ENCODE data around the gene SYTL3. TPM values are rescaled to one million over a fixed set of nuclear protein-coding genes. Genes with fewer than 3 reads are reported as not detected.

Gene SYTL3
- total and polyA plus RNA-seq, 2 of the 8 experiments (the other 6 are each of a cell fraction or from before 2014, with no cell fraction given): 0.27 to 0.99 TPM

DNA sequence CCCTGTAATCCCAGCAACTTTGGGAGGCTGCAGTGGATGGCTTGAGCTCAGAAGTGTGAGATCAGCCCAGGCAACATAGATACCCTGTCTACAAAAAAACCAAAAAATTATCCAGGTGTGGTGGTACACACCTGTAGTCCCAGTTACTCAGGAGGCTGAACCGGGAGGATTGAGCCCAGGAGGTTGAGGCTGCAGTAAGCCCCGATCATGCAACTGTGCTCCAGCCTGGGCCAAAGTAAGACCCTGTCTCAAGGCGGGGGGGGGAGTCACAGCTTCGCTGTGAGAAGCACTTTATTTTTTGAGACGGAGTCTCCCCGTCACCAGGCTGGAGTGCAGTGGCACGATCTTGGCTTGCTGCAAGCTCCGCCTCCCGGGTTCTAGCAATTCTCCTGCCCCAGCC is 115.1 kb downstream of the SYTL3 start:
- no peak overlapping the region for H2BK20ac ChIP-seq (ENCODE audit: low read length)
- no peak overlapping the region for H3K4ac ChIP-seq (replicated peaks; ENCODE audit: insufficient read length, low read depth, low read length)
- CTCF ChIA-PET (ENCODE audit: partially characterized antibody): interaction anchor here (1.0 to 3.3 kb wide), 8 partner anchors 9 to 208 kb away, joined by 3 to 15 read pairs (median 6); no protein-coding TSS in a partner anchor
- no peak overlapping the region for H2BK5ac ChIP-seq (ENCODE audit: low read depth, low read length)
- no peak overlapping the region for H3K4me3 ChIP-seq (ENCODE audit: extremely low read depth in 1 of 4, insufficient read depth in 2 of 4, low read depth in 3 of 4, low read length in 4 of 4)
- no peaks in the 10 kb centered on the region; the same call in 1 of the 2 replicates for H3K23me2 ChIP-seq (ENCODE audit: low read depth, low read length)
- no peaks in the 10 kb centered on the region for H3K9me3 ChIP-seq (ENCODE audit: insufficient read depth in 2 of 2, low read depth in 1 of 2, low read length in 1 of 2)
- H3K23ac ChIP-seq (ENCODE audit: insufficient read length): no peak overlapping the region
- no peak overlapping the region for H4K5ac ChIP-seq (ENCODE audit: insufficient read length, low read depth, low read length)
- no peak overlapping the region for H4K8ac ChIP-seq (ENCODE audit: extremely low read depth, insufficient read depth, low read length)
- peaks cover 1 to 12% of the 10 kb centered on the region in 2 experiments for H4K20me1 ChIP-seq (replicated peaks in 1 of 2; ENCODE audit: control insufficient read depth in 1 of 2, insufficient read depth in 2 of 2, low read length in 2 of 2)
- no peak overlapping the region for H3K18ac ChIP-seq (ENCODE audit: extremely low read depth, low read length)
- no peak overlapping the region for H2AFZ ChIP-seq (ENCODE audit: low read length)
- H3K27ac ChIP-seq (ENCODE audit: low read depth, low read length): no peak overlapping the region
- peaks cover 33 to 55% (median 43%) of the 10 kb centered on the region in 4 experiments for H3K36me3 ChIP-seq (ENCODE audit: control insufficient read depth in 2 of 4, insufficient read depth in 4 of 4, low read length in 3 of 4)
- no peak overlapping the region for H3K56ac ChIP-seq (replicated peaks; ENCODE audit: insufficient read length, low read depth, low read length)
- no peak overlapping the region for H3K9ac ChIP-seq (replicated peaks in 1 of 4; ENCODE audit: extremely low read depth in 1 of 4, low read depth in 3 of 4, low read length in 3 of 4)
- no peak overlapping the region for H2BK12ac ChIP-seq (ENCODE audit: low read depth, low read length)
- 98% methylated on average over 9 of the region's 9 CpGs; no CpG with 5 or more reads in 1 of the 2 experiments for WGBS, 2 experiments (ENCODE audit: extremely low coverage in 1 of 2, insufficient coverage in 1 of 2, insufficient read length in 1 of 2, insufficient replicate concordance in 2 of 2, low coverage in 1 of 2, low lambda C conversion rate in 2 of 2, missing lambda C conversion rate in 1 of 2)
- DNase-seq (ENCODE audit: low read depth in 1 of 2, low spot score in 2 of 2) (no peak), FAIRE-seq (no peak)
- no peak overlapping the region for H2BK120ac ChIP-seq (replicated peaks; ENCODE audit: low read depth, low read length)
- no peaks in the 10 kb centered on the region for H3K79me1 ChIP-seq (ENCODE audit: low read depth, low read length)
- no peak overlapping the region for H2AK5ac ChIP-seq (ENCODE audit: low read depth, low read length)
- no peak overlapping the region for H3K14ac ChIP-seq (ENCODE audit: insufficient read length)
- POLR2A ChIA-PET (ENCODE audit: partially characterized antibody): interaction anchor here (0.8 to 9.0 kb wide), 17 partner anchors 7 to 495 kb away, joined by 3 to 75 read pairs (median 6); partner anchors contain the start of gene DYNLT1
- no peak overlapping the region for H2BK15ac ChIP-seq (ENCODE audit: low read length)
- no peaks in the 10 kb centered on the region for H3K27me3 ChIP-seq (replicated peaks in 1 of 4; ENCODE audit: control insufficient read depth in 3 of 4, extremely low read depth in 1 of 4, insufficient read depth in 3 of 4, low read length in 3 of 4)
- H3K79me2 ChIP-seq (ENCODE audit: control insufficient read depth in 1 of 2, insufficient read depth in 2 of 2, low read length in 2 of 2): no peaks in the 10 kb centered on the region
- H3K4me2 ChIP-seq (ENCODE audit: insufficient read depth in 1 of 2, low read depth in 2 of 2, low read length in 2 of 2): no peak overlapping the region
- no peak overlapping the region for H4K91ac ChIP-seq (replicated peaks; ENCODE audit: insufficient read length, low read length)
- peaks cover 0 to 6% (median 3%) of the 10 kb centered on the region in 4 experiments; a peak in 5 of 7 replicates for H3K4me1 ChIP-seq (replicated peaks in 1 of 4; ENCODE audit: control insufficient read depth in 3 of 4, insufficient read depth in 4 of 4, low read length in 3 of 4)
- TF ChIP-seq TAF1 (IDR thresholded peaks at IDR 0.05; ENCODE audit: low read depth, low read length): no peak
- TF ChIP-seq YY1 (IDR thresholded peaks at IDR 0.05; ENCODE audit: low read depth, low read length): no peak
- TF ChIP-seq RXRA (IDR thresholded peaks at IDR 0.05; ENCODE audit: insufficient read depth, low read depth, low read length): no peak
- no peak for TF ChIP-seq TCF12 (IDR thresholded peaks at IDR 0.05; ENCODE audit: low read depth, low read length)
- no peak for TF ChIP-seq JUN (IDR thresholded peaks at IDR 0.05; ENCODE audit: low read depth, low read length)
- TF ChIP-seq, protein P1, sequence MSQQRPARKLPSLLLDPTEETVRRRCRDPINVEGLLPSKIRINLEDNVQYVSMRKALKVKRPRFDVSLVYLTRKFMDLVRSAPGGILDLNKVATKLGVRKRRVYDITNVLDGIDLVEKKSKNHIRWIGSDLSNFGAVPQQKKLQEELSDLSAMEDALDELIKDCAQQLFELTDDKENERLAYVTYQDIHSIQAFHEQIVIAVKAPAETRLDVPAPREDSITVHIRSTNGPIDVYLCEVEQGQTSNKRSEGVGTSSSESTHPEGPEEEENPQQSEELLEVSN (IDR thresholded peaks at IDR 0.05): no peak
- no peak for TF ChIP-seq RFX5 (IDR thresholded peaks at IDR 0.05; ENCODE audit: borderline replicate concordance, low read depth, low read length)
- TF ChIP-seq USF2 (IDR thresholded peaks at IDR 0.05; ENCODE audit: low read length): no peak
- no peak for TF ChIP-seq SAP30 (IDR thresholded peaks at IDR 0.05; ENCODE audit: insufficient read depth, insufficient replicate concordance, low read length)
- TF ChIP-seq ASH2L (IDR thresholded peaks at IDR 0.05; ENCODE audit: low read length): no peak
- TF ChIP-seq HDAC6 (IDR thresholded peaks at IDR 0.05; ENCODE audit: low read depth, low read length): no peak
- TF ChIP-seq SP1 (IDR thresholded peaks at IDR 0.05; ENCODE audit: low read depth, low read length): no peak
- TF ChIP-seq NRF1 (IDR thresholded peaks at IDR 0.05; ENCODE audit: low read depth, low read length): no peak
